GM23338 (cell line): ENCODE measurements around the gene ABCB6. TPM values are rescaled to one million over a fixed set of nuclear protein-coding genes. Genes with fewer than 3 reads are reported as not detected.

Experiments used
- ATAC-seq: fragments of 200-7000 bp; cut with Tn5 transposase; 3 replicates; pipeline ENCODE4 v1.9.1; 2020
- DNase-seq: peaks from one replicate; pipeline ENCODE4 v3.0.0-alpha.2; 2015; ENCODE audit warnings: low spot score
- H2AFZ ChIP-seq: fragments of 200-600 bp; sonication (generic); 2 replicates; pipeline ENCODE4 v1.8.0; 2016; ENCODE audit warnings: antibody characterized with exemption, mild to moderate bottlenecking, moderate library complexity
- H3F3A ChIP-seq: fragments of 200-600 bp; sonication (generic); replicated peaks from 2 replicates; pipeline ENCODE4 v1.8.0; 2017; ENCODE audit warnings: antibody characterized with exemption, mixed run types, low read depth
- H3K27ac ChIP-seq: fragments of 200-600 bp; sonication (generic); 2 replicates; pipeline ENCODE4 v1.6.1; 2016; ENCODE audit warnings: low read depth
- H3K27me3 ChIP-seq: fragments of 200-600 bp; sonication (generic); 2 replicates; pipeline ENCODE4 v1.8.0; 2016; ENCODE audit warnings: mild to moderate bottlenecking, mixed run types, moderate library complexity; ENCODE audit not compliant: insufficient read depth
- H3K36me3 ChIP-seq: fragments of 200-600 bp; sonication (generic); 2 replicates; pipeline ENCODE4 v1.8.0; 2016; ENCODE audit warnings: mild to moderate bottlenecking; ENCODE audit not compliant: insufficient read depth
- H3K4me1 ChIP-seq: fragments of 200-600 bp; sonication (generic); 2 replicates; pipeline ENCODE4 v1.8.0; 2016; ENCODE audit warnings: mild to moderate bottlenecking, moderate library complexity; ENCODE audit not compliant: insufficient read depth
- H3K4me2 ChIP-seq: fragments of 200-600 bp; sonication (generic); 2 replicates; pipeline ENCODE4 v1.7.1; 2017; ENCODE audit warnings: mixed run types
- H3K4me3 ChIP-seq: fragments of 200-600 bp; sonication (generic); 2 replicates; pipeline ENCODE4 v1.6.1; 2016; ENCODE audit warnings: mixed run types
- H3K79me2 ChIP-seq: fragments of 200-600 bp; sonication (generic); replicated peaks from 2 replicates; pipeline ENCODE4 v1.8.0; 2017; ENCODE audit warnings: mild to moderate bottlenecking; ENCODE audit not compliant: insufficient read depth
- H3K9me2 ChIP-seq: fragments of 200-600 bp; sonication (generic); 2 replicates; pipeline ENCODE4 v1.8.0; 2017; ENCODE audit not compliant: insufficient read depth
- H4K20me1 ChIP-seq: fragments of 200-600 bp; sonication (generic); replicated peaks from 2 replicates; pipeline ENCODE4 v1.8.0; 2017; ENCODE audit warnings: mild to moderate bottlenecking; ENCODE audit not compliant: insufficient read depth
- H3K27ac Mint-ChIP-seq: 2 replicates; pipeline ENCODE4 v1.8.0; 2020; ENCODE audit warnings: inconsistent platforms, mild to moderate bottlenecking, moderate library complexity, mixed read lengths
- H3K27me3 Mint-ChIP-seq: 3 replicates; pipeline ENCODE4 v1.8.0; 2022; ENCODE audit warnings: low read depth, mild to moderate bottlenecking, moderate library complexity, mixed read lengths, inconsistent platforms; ENCODE audit not compliant: insufficient read depth, poor library complexity
- H3K36me3 Mint-ChIP-seq: 3 replicates; pipeline ENCODE4 v1.8.0; 2021; ENCODE audit warnings: low read depth, mild to moderate bottlenecking, inconsistent platforms, moderate library complexity, mixed read lengths
- H3K4me1 Mint-ChIP-seq: 3 replicates; pipeline ENCODE4 v1.8.0; 2020; ENCODE audit warnings: mild to moderate bottlenecking, inconsistent platforms, mixed read lengths
- H3K4me3 Mint-ChIP-seq: 3 replicates; pipeline ENCODE4 v1.8.0; 2021; ENCODE audit warnings: moderate library complexity, mild to moderate bottlenecking, inconsistent platforms, mixed read lengths
- H3K9me3 Mint-ChIP-seq: 3 replicates; pipeline ENCODE4 v1.8.0; 2020; ENCODE audit warnings: moderate library complexity, mild to moderate bottlenecking, inconsistent platforms, mixed read lengths
- CREB1 ChIP-seq: fragments of 250-450 bp; sonication (Bioruptor Pico); IDR thresholded peaks from 2 replicates; pipeline ENCODE4 v1.5.0; 2020; ENCODE audit warnings: low read depth, mild to moderate bottlenecking, moderate library complexity
- CTCF ChIP-seq, 2 experiments: fragments of 200-600 bp in 1 of 2; sonication (generic) in 1 of 2; conservative IDR thresholded peaks; 2 replicates each; pipeline versions ENCODE4 v1.5.1 to v1.6.1; 2016 to 2017; ENCODE audit warnings: antibody characterized with exemption in 2 of 2, low read depth in 2 of 2, mild to moderate bottlenecking in 2 of 2, moderate library complexity in 1 of 2
- ETS1 ChIP-seq: IDR thresholded peaks from 2 replicates; pipeline ENCODE4 v1.6.1; 2016; ENCODE audit warnings: antibody characterized with exemption
- EZH2 ChIP-seq: fragments of 200-600 bp; sonication (generic); IDR thresholded peaks from one replicate; pipeline ENCODE4 v1.8.0; 2017; ENCODE audit warnings: antibody characterized with exemption, mild to moderate bottlenecking, low read depth; ENCODE audit not compliant: unreplicated experiment
- EZH2phosphoT487 ChIP-seq: fragments of 200-600 bp; sonication (generic); IDR thresholded peaks from one replicate; pipeline ENCODE4 v1.8.1; 2018; ENCODE audit warnings: antibody characterized with exemption; ENCODE audit not compliant: unreplicated experiment
- JUNB ChIP-seq: IDR thresholded peaks from one replicate; pipeline ENCODE4 v1.6.1; 2016; ENCODE audit warnings: antibody characterized with exemption; ENCODE audit not compliant: unreplicated experiment
- NANOG ChIP-seq: IDR thresholded peaks from 2 replicates; pipeline ENCODE4 v1.6.1; 2016; ENCODE audit warnings: antibody characterized with exemption, borderline replicate concordance
- POLR2AphosphoS5 ChIP-seq: IDR thresholded peaks from 2 replicates; pipeline ENCODE4 v1.6.1; 2016; ENCODE audit warnings: antibody characterized with exemption, low read depth
- STAT1 ChIP-seq: IDR thresholded peaks from one replicate; pipeline ENCODE4 v1.6.1; 2016; ENCODE audit warnings: antibody characterized with exemption; ENCODE audit not compliant: unreplicated experiment
- ZNF114 ChIP-seq: fragments of 250-450 bp; sonication (Bioruptor Pico); IDR thresholded peaks from 2 replicates; pipeline ENCODE4 v1.5.0; 2020; ENCODE audit warnings: mild to moderate bottlenecking, moderate library complexity
- ZNF331 ChIP-seq: fragments of 250-450 bp; sonication (Bioruptor Pico); IDR thresholded peaks from 2 replicates; pipeline ENCODE4 v1.5.0; 2020; ENCODE audit warnings: low read depth, mild to moderate bottlenecking, moderate library complexity
- polyA plus RNA-seq: library from polyadenylated mRNA; unstranded; fragments of >200 nt; fragmentation: Nextera tagmentation; extraction: Ambion mirVana; gene quantifications from 2 replicates; pipeline ENCODE4 v1.2.1, GENCODE V29; 2016
- total RNA-seq: library from RNA; depleted of rRNA; stranded (reverse); fragments of >200 nt; shearing (Covaris generic); gene quantifications from 2 replicates; pipeline ENCODE4 v1.2.3, GENCODE V29; 2014
- TF ChIP-seq, protein P1 (sequence below): fragments of 250-450 bp; sonication (Bioruptor Pico); IDR thresholded peaks from 2 replicates; pipeline ENCODE4 v1.5.0; 2020; ENCODE audit warnings: mild to moderate bottlenecking, moderate library complexity
- TF ChIP-seq, protein P2 (sequence below): IDR thresholded peaks from one replicate; pipeline ENCODE4 v1.6.1; 2018; ENCODE audit warnings: antibody characterized with exemption; ENCODE audit not compliant: unreplicated experiment

ABCB6 gene
- total and polyA plus RNA-seq, 2 experiments from 2014 or later, result 26.2 to 35.1 TPM

DNA sequence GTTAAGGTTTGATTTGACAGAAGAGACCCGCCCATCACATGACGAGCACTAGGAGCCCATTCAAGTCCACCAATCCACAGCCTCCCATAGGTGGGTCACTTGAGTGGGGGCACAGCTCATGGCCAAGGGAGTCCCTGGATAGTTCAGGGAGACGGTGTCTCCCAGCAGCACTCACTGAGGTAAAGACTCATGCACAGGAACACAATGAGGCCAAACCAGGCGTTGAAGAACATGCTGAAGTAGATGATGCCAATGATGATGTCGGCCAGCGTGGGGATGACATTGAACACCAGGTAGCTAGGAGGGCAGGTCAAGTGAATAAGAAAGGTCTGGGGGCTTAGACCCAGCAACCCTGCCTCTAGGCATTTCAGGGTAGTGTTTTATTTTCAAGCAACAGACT, 4.0 kb downstream of the ABCB6 start:
- H3K4me3 Mint-ChIP-seq, result no peak overlapping the region
- H3K4me1 ChIP-seq, result peaks cover 17% of the 10 kb centered on the region
- H4K20me1 ChIP-seq, result no peaks in the 10 kb centered on the region
- H3K27ac ChIP-seq, result no peak overlapping the region
- H3K79me2 ChIP-seq, result no peaks in the 10 kb centered on the region
- H3K9me3 Mint-ChIP-seq, result no peaks in the 10 kb centered on the region
- peaks cover 21% of the 10 kb centered on the region for H3K4me1 Mint-ChIP-seq
- H3K36me3 ChIP-seq, result no peaks in the 10 kb centered on the region; the same call in 1 of the 2 replicates
- H2AFZ ChIP-seq, result no peak overlapping the region
- no peaks in the 10 kb centered on the region for H3K27me3 ChIP-seq
- ATAC-seq, result no peak
- no peak overlapping the region for H3K27ac Mint-ChIP-seq
- peaks cover 60% of the 10 kb centered on the region for H3K36me3 Mint-ChIP-seq
- H3K9me2 ChIP-seq, result no peaks in the 10 kb centered on the region
- TF ChIP-seq ZNF114 (CRISPR knock-in tag) (no peak), CREB1 (CRISPR knock-in tag) (no peak), ZNF331 (CRISPR knock-in tag) (no peak), POLR2AphosphoS5 (no peak), CTCF (conservative IDR thresholded peaks at IDR 0.05; ENCODE audit: low read depth in 2 of 2) (no peak), EZH2phosphoT487 (no peak), ETS1 (no peak), EZH2 (no peak), JUNB (no peak), STAT1 (no peak), NANOG (no peak)
- TF ChIP-seq, protein P1, sequence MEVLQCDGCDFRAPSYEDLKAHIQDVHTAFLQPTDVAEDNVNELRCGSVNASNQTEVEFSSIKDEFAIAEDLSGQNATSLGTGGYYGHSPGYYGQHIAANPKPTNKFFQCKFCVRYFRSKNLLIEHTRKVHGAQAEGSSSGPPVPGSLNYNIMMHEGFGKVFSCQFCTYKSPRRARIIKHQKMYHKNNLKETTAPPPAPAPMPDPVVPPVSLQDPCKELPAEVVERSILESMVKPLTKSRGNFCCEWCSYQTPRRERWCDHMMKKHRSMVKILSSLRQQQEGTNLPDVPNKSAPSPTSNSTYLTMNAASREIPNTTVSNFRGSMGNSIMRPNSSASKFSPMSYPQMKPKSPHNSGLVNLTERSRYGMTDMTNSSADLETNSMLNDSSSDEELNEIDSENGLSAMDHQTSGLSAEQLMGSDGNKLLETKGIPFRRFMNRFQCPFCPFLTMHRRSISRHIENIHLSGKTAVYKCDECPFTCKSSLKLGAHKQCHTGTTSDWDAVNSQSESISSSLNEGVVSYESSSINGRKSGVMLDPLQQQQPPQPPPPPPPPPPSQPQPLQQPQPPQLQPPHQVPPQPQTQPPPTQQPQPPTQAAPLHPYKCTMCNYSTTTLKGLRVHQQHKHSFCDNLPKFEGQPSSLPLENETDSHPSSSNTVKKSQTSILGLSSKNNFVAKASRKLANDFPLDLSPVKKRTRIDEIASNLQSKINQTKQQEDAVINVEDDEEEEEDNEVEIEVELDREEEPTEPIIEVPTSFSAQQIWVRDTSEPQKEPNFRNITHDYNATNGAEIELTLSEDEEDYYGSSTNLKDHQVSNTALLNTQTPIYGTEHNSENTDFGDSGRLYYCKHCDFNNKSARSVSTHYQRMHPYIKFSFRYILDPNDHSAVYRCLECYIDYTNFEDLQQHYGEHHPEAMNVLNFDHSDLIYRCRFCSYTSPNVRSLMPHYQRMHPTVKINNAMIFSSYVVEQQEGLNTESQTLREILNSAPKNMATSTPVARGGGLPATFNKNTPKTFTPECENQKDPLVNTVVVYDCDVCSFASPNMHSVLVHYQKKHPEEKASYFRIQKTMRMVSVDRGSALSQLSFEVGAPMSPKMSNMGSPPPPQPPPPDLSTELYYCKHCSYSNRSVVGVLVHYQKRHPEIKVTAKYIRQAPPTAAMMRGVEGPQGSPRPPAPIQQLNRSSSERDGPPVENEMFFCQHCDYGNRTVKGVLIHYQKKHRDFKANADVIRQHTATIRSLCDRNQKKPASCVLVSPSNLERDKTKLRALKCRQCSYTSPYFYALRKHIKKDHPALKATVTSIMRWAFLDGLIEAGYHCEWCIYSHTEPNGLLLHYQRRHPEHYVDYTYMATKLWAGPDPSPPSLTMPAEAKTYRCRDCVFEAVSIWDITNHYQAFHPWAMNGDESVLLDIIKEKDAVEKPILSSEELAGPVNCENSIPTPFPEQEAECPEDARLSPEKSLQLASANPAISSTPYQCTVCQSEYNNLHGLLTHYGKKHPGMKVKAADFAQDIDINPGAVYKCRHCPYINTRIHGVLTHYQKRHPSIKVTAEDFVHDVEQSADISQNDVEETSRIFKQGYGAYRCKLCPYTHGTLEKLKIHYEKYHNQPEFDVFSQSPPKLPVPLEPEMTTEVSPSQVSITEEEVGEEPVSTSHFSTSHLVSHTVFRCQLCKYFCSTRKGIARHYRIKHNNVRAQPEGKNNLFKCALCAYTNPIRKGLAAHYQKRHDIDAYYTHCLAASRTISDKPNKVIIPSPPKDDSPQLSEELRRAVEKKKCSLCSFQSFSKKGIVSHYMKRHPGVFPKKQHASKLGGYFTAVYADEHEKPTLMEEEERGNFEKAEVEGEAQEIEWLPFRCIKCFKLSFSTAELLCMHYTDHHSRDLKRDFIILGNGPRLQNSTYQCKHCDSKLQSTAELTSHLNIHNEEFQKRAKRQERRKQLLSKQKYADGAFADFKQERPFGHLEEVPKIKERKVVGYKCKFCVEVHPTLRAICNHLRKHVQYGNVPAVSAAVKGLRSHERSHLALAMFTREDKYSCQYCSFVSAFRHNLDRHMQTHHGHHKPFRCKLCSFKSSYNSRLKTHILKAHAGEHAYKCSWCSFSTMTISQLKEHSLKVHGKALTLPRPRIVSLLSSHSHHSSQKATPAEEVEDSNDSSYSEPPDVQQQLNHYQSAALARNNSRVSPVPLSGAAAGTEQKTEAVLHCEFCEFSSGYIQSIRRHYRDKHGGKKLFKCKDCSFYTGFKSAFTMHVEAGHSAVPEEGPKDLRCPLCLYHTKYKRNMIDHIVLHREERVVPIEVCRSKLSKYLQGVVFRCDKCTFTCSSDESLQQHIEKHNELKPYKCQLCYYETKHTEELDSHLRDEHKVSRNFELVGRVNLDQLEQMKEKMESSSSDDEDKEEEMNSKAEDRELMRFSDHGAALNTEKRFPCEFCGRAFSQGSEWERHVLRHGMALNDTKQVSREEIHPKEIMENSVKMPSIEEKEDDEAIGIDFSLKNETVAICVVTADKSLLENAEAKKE (CRISPR knock-in tag), result no peak
- TF ChIP-seq, protein P2, sequence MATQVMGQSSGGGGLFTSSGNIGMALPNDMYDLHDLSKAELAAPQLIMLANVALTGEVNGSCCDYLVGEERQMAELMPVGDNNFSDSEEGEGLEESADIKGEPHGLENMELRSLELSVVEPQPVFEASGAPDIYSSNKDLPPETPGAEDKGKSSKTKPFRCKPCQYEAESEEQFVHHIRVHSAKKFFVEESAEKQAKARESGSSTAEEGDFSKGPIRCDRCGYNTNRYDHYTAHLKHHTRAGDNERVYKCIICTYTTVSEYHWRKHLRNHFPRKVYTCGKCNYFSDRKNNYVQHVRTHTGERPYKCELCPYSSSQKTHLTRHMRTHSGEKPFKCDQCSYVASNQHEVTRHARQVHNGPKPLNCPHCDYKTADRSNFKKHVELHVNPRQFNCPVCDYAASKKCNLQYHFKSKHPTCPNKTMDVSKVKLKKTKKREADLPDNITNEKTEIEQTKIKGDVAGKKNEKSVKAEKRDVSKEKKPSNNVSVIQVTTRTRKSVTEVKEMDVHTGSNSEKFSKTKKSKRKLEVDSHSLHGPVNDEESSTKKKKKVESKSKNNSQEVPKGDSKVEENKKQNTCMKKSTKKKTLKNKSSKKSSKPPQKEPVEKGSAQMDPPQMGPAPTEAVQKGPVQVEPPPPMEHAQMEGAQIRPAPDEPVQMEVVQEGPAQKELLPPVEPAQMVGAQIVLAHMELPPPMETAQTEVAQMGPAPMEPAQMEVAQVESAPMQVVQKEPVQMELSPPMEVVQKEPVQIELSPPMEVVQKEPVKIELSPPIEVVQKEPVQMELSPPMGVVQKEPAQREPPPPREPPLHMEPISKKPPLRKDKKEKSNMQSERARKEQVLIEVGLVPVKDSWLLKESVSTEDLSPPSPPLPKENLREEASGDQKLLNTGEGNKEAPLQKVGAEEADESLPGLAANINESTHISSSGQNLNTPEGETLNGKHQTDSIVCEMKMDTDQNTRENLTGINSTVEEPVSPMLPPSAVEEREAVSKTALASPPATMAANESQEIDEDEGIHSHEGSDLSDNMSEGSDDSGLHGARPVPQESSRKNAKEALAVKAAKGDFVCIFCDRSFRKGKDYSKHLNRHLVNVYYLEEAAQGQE, result no peak
- peaks cover 16% of the 10 kb centered on the region for H3K27me3 Mint-ChIP-seq
- H3K4me2 ChIP-seq, result no peak overlapping the region
- no peak for DNase-seq
- no peak overlapping the region for H3K4me3 ChIP-seq
- peaks cover 7% of the 10 kb centered on the region; the same call in 1 of the 2 replicates for H3F3A ChIP-seq
